HUES6 (cell line): ENCODE results near the gene VKORC1.

Experiments
- H3K27ac ChIP-seq: 2 replicates; pipeline ENCODE4 v1.7.0; 2013; ENCODE audit warnings: low read depth, mild to moderate bottlenecking, low read length, inconsistent platforms
- H3K27me3 ChIP-seq: 2 replicates; pipeline ENCODE4 v1.6.1; 2013; ENCODE audit warnings: low read length; ENCODE audit not compliant: control insufficient read depth, insufficient read depth
- H3K36me3 ChIP-seq: 2 replicates; pipeline ENCODE4 v1.6.1; 2013; ENCODE audit warnings: low read length; ENCODE audit not compliant: control insufficient read depth, insufficient read depth
- H3K4me1 ChIP-seq: 2 replicates; pipeline ENCODE4 v1.6.1; 2013; ENCODE audit warnings: low read length; ENCODE audit not compliant: control insufficient read depth, insufficient read depth
- H3K4me3 ChIP-seq: 2 replicates; pipeline ENCODE4 v1.5.1; 2013; ENCODE audit warnings: low read depth, low read length
- H3K9ac ChIP-seq: one replicate; pipeline ENCODE4 v1.6.1; 2013; ENCODE audit warnings: mild to moderate bottlenecking, low read length
- H3K9me3 ChIP-seq: 2 replicates; pipeline ENCODE4 v1.6.1; 2013; ENCODE audit warnings: low read depth, low read length; ENCODE audit not compliant: control insufficient read depth, insufficient read depth

Gene VKORC1

DNA sequence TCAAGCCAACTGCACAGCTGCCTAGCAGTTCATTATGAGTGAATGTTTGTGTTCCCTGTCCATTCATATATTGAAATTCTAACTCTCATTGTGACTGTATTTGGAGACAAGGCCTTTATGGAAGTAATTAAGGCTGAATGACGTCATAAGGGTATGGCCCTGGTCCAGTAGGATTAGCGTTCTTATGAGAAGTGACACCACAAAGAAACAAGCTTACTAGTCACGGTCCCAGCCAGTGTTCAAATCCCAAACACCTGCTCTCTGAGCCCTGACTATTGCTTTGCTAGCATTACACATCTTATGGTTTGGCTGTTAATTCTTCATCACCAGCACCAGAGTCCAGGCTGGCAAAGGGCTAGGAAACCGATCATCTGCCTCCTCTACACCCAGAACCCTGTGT, 22.7 kb downstream of the VKORC1 start:
- peak overlapping the region; percentile 97 for H3K4me3 ChIP-seq
- H3K9ac ChIP-seq: peak overlapping the region; percentile 83
- no peaks in the 10 kb centered on the region for H3K9me3 ChIP-seq
- no peaks in the 10 kb centered on the region for H3K27me3 ChIP-seq
- peaks cover 6% of the 10 kb centered on the region for H3K4me1 ChIP-seq
- H3K36me3 ChIP-seq: peaks cover 10% of the 10 kb centered on the region
- H3K27ac ChIP-seq: no peak overlapping the region

GRCh38 chr16:31067342-31067741, 27.3 kb downstream of the VKORC1 start:
- Histone ChIP-seq H3K27ac (no peak overlapping the region), H3K4me1 (peaks cover 6% of the 10 kb centered on the region), H3K4me3 (no peak overlapping the region), H3K9me3 (no peaks in the 10 kb centered on the region), H3K27me3 (no peaks in the 10 kb centered on the region), H3K9ac (no peak overlapping the region), H3K36me3 (peaks cover 9% of the 10 kb centered on the region)

DNA sequence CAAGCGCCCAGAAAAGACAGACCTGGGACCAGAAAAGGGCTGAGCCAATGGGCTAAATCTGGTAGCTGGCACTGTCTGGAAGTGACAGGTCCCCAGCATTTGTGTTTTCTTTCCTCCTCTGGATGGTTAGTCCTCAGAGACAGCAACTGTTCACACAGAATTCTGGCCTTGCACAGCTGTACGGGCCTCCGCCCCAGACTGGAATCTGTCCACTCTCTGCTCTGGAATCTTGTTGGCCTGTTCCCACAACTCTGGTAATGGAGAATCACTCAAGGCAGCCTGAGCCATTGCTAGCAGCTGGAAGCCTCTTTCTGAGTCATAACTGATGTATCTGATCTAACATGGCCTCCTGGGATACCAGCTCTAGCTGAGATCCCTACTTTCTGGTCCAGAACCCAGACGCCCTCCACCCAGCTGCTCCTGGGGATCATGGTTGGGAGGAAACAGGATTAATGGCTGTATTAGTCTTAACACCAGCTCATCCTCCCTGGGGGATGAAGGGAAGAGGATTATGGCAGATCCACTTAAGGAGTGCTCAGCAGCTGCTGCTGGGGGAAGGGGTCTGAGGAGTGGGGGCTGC, 29.6 kb downstream of the VKORC1 start:
- H3K9me3 ChIP-seq: no peaks in the 10 kb centered on the region
- H3K4me3 ChIP-seq: no peak overlapping the region
- no peak overlapping the region for H3K9ac ChIP-seq
- no peaks in the 10 kb centered on the region for H3K4me1 ChIP-seq
- no peaks in the 10 kb centered on the region for H3K27me3 ChIP-seq
- H3K27ac ChIP-seq: no peak overlapping the region; the same call in 1 of the 2 replicates
- peaks cover 32% of the 10 kb centered on the region for H3K36me3 ChIP-seq

DNA sequence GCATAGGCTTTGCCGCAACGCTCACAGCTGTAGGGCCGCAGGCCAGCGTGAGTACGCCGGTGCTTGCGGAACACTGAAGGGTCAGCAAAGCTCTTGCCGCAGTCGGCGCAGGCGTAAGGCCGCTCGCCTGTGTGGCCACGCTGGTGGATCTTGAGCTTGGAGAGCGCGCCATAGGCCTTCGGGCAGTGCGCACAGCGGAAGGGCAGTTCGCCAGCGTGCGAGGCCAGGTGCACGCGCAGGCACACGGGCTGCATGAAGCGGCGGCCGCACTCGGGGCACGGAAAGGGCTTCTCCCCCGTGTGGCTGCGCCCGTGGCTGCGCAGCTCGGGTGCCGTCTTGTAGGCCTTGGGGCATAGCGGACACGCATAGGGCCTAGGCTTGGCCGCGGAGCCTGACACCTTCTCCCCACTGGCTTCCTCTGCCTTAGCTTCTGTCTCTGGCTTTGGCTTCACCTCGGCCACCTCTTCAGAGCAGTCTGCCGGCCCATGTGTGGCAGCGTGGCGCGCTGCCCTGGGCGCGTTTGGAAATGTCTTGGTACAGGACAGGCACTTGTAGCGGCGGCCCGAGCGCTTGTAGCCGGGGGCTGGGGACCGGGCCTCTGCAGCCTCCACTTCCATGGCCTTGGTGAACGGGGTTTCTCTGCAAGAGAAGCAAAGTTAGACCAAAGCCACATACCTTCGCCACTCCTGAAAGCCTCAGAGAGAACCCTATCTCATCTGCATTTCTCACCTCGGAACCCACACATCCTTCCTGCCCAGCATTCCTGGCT, 30.6 kb downstream of the VKORC1 start:
- H3K4me3 ChIP-seq: no peak overlapping the region
- no peaks in the 10 kb centered on the region for H3K9me3 ChIP-seq
- no peaks in the 10 kb centered on the region for H3K27me3 ChIP-seq
- H3K4me1 ChIP-seq: no peaks in the 10 kb centered on the region
- no peak overlapping the region for H3K9ac ChIP-seq
- H3K27ac ChIP-seq: no peak overlapping the region
- peaks cover 33% of the 10 kb centered on the region for H3K36me3 ChIP-seq

DNA sequence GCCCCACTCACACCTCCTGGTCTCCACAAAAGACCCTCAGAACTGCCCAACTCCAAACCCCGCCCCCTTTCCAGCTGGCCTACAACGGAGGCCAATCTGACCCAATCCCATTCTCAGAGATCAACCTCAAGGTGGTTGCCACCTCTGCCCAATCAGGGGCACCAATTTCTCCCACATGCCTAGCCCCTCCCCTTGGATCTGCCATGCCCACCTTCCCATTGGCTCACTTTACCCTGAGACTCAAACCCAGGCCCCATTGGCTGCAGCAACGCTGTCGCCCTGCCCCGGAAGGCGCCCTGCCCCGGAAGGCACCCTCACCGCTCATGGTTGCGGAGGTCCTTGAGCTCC, 31.1 kb downstream of the VKORC1 start:
- Histone ChIP-seq H3K27me3 (no peaks in the 10 kb centered on the region), H3K36me3 (peaks cover 33% of the 10 kb centered on the region), H3K4me1 (no peaks in the 10 kb centered on the region), H3K9me3 (no peaks in the 10 kb centered on the region), H3K27ac (no peak overlapping the region), H3K4me3 (no peak overlapping the region), H3K9ac (no peak overlapping the region)

DNA sequence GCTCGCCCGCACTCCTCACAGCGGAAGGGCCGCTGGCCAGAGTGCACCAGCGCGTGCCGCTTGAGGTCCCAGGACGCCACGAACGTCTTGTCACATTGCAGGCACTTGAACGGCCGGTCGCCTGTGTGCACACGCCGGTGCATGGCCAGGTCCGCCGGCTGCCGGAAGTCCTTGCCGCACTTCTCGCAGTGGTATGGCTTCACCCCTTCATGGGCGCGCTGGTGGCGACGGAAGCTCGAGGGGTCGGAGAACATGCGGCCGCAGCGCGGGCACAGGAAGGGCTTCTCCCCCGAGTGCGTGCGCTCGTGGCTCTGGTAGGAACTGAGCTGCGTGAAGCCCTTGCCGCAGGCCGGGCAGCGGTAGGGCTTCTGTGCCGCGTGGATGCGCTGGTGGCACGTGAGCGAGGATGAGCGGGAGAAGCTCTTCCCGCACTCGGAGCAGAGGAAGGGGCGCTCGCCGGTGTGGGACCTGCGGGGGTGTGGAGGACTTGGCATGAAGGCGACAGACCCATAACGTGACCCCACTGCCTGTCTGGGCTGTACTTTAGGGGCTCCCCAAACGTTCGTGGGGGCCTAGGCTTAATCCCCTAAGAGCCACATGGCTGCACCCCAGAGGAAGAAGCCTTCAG, 32.7 kb downstream of the VKORC1 start:
- Histone ChIP-seq H3K4me1 (no peaks in the 10 kb centered on the region), H3K27ac (no peak overlapping the region), H3K9ac (no peak overlapping the region), H3K27me3 (no peaks in the 10 kb centered on the region), H3K4me3 (no peak overlapping the region), H3K36me3 (peaks cover 33% of the 10 kb centered on the region), H3K9me3 (no peaks in the 10 kb centered on the region)

DNA sequence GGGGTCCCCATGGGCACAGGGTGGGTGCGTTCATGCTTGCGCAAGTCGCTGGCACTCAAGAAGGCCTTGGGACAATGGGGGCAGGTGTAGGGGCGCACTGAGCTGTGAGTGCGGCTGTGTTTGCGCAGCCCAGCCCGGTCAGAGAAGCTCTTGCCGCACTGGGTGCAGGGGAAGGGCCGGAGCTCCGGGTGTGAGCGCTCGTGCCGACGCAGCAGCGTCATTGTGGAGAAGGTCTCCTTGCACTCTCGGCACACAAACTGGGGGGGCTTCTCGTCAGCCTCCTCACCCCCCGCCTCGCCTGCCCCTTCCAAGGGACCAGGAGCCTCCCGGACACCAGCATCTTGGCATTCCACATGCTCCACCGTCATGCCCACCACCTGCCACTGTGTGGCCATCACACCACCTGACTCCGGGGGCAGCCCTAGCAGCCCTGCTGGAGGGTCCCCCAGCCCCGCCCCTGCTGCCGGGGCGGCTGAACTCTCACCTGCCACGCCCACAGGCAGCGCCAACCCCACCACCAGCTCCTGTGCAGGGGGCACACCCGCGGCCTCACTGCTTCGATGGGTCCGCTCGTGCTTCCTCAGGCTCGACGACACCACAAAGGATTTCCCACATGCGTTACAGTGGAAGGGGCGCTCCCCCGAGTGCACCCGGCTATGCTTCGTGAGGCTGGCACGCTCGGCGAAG, 33.3 kb downstream of the VKORC1 start:
- H3K27me3 ChIP-seq: no peaks in the 10 kb centered on the region

DNA sequence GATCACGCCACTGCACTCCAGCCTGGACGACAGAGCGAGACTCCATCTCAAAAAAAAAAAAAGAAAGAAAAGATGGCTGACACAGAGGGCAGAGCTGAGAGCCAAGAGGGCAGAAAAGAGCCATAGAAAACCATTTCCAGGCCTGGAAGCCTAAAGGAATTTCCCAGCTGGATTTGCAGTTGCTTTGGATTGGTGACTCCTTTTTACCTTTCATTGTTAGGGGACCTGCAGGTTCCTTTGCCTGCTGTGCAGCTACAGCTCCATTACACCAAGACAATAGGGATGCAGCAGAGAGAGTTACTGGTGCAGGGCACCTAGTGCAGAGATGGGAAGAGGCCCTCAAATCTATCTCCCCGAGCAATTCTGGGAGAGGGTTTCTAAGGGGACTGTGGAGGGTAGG, 39.0 kb downstream of the VKORC1 start:
- H3K9ac ChIP-seq: no peak overlapping the region
- H3K27me3 ChIP-seq: no peaks in the 10 kb centered on the region
- no peak overlapping the region for H3K27ac ChIP-seq
- no peak overlapping the region for H3K4me3 ChIP-seq
- peaks cover 8% of the 10 kb centered on the region; the same call in 1 of the 2 replicates for H3K36me3 ChIP-seq
- H3K9me3 ChIP-seq: no peaks in the 10 kb centered on the region
- no peaks in the 10 kb centered on the region for H3K4me1 ChIP-seq

More for the DNA sequence above, 33.3 kb downstream of the VKORC1 start:
- Histone ChIP-seq H3K9ac (no peak overlapping the region), H3K4me3 (no peak overlapping the region), H3K27ac (no peak overlapping the region), H3K4me1 (no peaks in the 10 kb centered on the region), H3K36me3 (peaks cover 33% of the 10 kb centered on the region), H3K9me3 (no peaks in the 10 kb centered on the region)

DNA sequence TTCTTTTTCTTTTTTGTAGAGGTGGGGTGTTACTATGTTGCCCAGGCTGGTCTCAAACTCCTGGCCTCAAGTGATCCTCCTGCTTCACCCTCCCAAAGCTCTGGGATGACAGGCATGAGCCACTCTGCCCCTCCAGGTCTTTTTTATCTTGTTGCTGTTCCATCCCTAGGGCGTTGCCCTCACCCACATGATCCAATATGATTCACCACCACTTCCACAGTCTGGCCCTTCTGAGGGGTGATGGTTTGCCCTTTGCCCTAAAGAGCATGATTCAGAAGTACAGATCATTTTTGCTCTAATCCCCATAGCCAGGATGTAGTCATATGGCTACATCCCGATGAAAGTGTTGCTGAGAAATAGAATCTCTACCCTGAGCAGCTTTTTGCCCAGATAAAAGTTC, 42.5 kb downstream of the VKORC1 start:
- Histone ChIP-seq H3K27ac (no peak overlapping the region), H3K9me3 (no peaks in the 10 kb centered on the region), H3K9ac (no peak overlapping the region), H3K27me3 (no peaks in the 10 kb centered on the region), H3K36me3 (no peaks in the 10 kb centered on the region), H3K4me1 (no peaks in the 10 kb centered on the region), H3K4me3 (no peak overlapping the region)

- Histone ChIP-seq H3K9me3 (no peaks in the 10 kb centered on the region), H3K9ac (no peak overlapping the region), H3K4me1 (no peaks in the 10 kb centered on the region), H3K36me3 (no peaks in the 10 kb centered on the region), H3K4me3 (no peak overlapping the region), H3K27me3 (no peaks in the 10 kb centered on the region), H3K27ac (no peak overlapping the region)
Measured at GRCh38 chr16:31050280-31051030, 44.1 kb downstream of the VKORC1 start.
